SK-N-SH treated with all-trans-retinoic acid at 6 μM for 48 hours (cell line): ENCODE measurements around the gene CCT3.

Source experiments
- ATAC-seq: fragments of 200-7000 bp; cut with Tn5 transposase; 3 replicates; pipeline ENCODE4 v1.9.1; 2020; ENCODE audit warnings: mild to moderate bottlenecking, moderate library complexity
- ARNTL ChIP-seq: fragments of 450-650 bp; formaldehyde crosslinking; IDR thresholded peaks from 2 replicates; pipeline ENCODE4 v1.5.0; 2020; ENCODE audit warnings: low read depth, mild to moderate bottlenecking, moderate library complexity, borderline replicate concordance
- BACH2 ChIP-seq: fragments of 250-450 bp; sonication (Bioruptor Pico); IDR thresholded peaks from 2 replicates; pipeline ENCODE4 v1.9.0; 2021; ENCODE audit warnings: mild to moderate bottlenecking, borderline replicate concordance
- CREB5 ChIP-seq: fragments of 250-450 bp; sonication (Bioruptor Pico); IDR thresholded peaks from 2 replicates; pipeline ENCODE4 v1.5.1; 2020; ENCODE audit warnings: low read depth, mild to moderate bottlenecking, moderate library complexity
- CSDC2 ChIP-seq: fragments of 250-450 bp; sonication (Bioruptor Pico); IDR thresholded peaks from 2 replicates; pipeline ENCODE4 v1.5.0; 2020; ENCODE audit warnings: mild to moderate bottlenecking, moderate library complexity
- CSRNP3 ChIP-seq: fragments of 250-450 bp; sonication (Bioruptor Pico); IDR thresholded peaks from 2 replicates; pipeline ENCODE4 v1.5.1; 2021; ENCODE audit warnings: mild to moderate bottlenecking, moderate library complexity
- ESRRG ChIP-seq: fragments of 250-450 bp; sonication (Bioruptor Pico); IDR thresholded peaks from 2 replicates; pipeline ENCODE4 v1.6.1; 2021; ENCODE audit warnings: mild to moderate bottlenecking
- GLIS3 ChIP-seq: fragments of 250-450 bp; sonication (Bioruptor Pico); IDR thresholded peaks from 2 replicates; pipeline ENCODE4 v1.5.0; 2020; ENCODE audit warnings: mild to moderate bottlenecking, moderate library complexity
- ISL1 ChIP-seq: fragments of 250-450 bp; sonication (Bioruptor Pico); IDR thresholded peaks from 2 replicates; pipeline ENCODE4 v2.1.2; 2022; ENCODE audit warnings: mild to moderate bottlenecking, moderate library complexity
- OSR1 ChIP-seq: fragments of 250-450 bp; sonication (Bioruptor Pico); IDR thresholded peaks from 2 replicates; pipeline ENCODE4 v1.8.0; 2022; ENCODE audit warnings: moderate library complexity, mild to moderate bottlenecking, inconsistent platforms
- PATZ1 ChIP-seq: fragments of 250-450 bp; sonication (Bioruptor Pico); IDR thresholded peaks from 2 replicates; pipeline ENCODE4 v1.8.0; 2020; ENCODE audit warnings: mild to moderate bottlenecking, moderate library complexity, borderline replicate concordance
- POU6F1 ChIP-seq: fragments of 250-450 bp; sonication (Bioruptor Pico); IDR thresholded peaks from 2 replicates; pipeline ENCODE4 v1.8.0; 2021; ENCODE audit warnings: low read depth, mild to moderate bottlenecking, moderate library complexity, borderline replicate concordance
- PPARA ChIP-seq: fragments of 250-450 bp; sonication (Bioruptor Pico); IDR thresholded peaks from 2 replicates; pipeline ENCODE4 v1.5.0; 2020; ENCODE audit warnings: mild to moderate bottlenecking, borderline replicate concordance
- TCF4 ChIP-seq: fragments of 250-450 bp; sonication (Bioruptor Pico); IDR thresholded peaks from 2 replicates; pipeline ENCODE4 v1.8.0; 2021; ENCODE audit warnings: mild to moderate bottlenecking, moderate library complexity, borderline replicate concordance
- TOX ChIP-seq: fragments of 250-450 bp; sonication (Bioruptor Pico); IDR thresholded peaks from 2 replicates; pipeline ENCODE4 v1.8.0; 2021; ENCODE audit warnings: mild to moderate bottlenecking, moderate library complexity, borderline replicate concordance
- TSHZ2 ChIP-seq: fragments of 250-450 bp; sonication (Bioruptor Pico); IDR thresholded peaks from 2 replicates; pipeline ENCODE4 v1.5.0; 2020; ENCODE audit warnings: mild to moderate bottlenecking, moderate library complexity
- ZC3H10 ChIP-seq: fragments of 250-450 bp; sonication (Bioruptor Pico); IDR thresholded peaks from 2 replicates; pipeline ENCODE4 v1.5.1; 2021; ENCODE audit warnings: mild to moderate bottlenecking, moderate library complexity
- ZFP3 ChIP-seq: fragments of 250-450 bp; sonication (Bioruptor Pico); IDR thresholded peaks from 2 replicates; pipeline ENCODE4 v1.5.0; 2020; ENCODE audit warnings: mild to moderate bottlenecking, moderate library complexity
- ZNF565 ChIP-seq: fragments of 450-650 bp; formaldehyde crosslinking; conservative IDR thresholded peaks from 2 replicates; pipeline ENCODE4 v1.5.0; 2020; ENCODE audit warnings: low read depth, mild to moderate bottlenecking, moderate library complexity
- ZNF70 ChIP-seq: fragments of 450-650 bp; formaldehyde crosslinking; IDR thresholded peaks from 2 replicates; pipeline ENCODE4 v1.5.0; 2020; ENCODE audit warnings: mild to moderate bottlenecking, moderate library complexity
- ZNF8 ChIP-seq: fragments of 450-650 bp; formaldehyde crosslinking; IDR thresholded peaks from 2 replicates; pipeline ENCODE4 v1.5.0; 2020; ENCODE audit warnings: mild to moderate bottlenecking, moderate library complexity

The CCT3 gene

GRCh38 chr1:156367383-156368156 lies 29.5 kb upstream of the CCT3 start:
- TF ChIP-seq TCF4 (CRISPR knock-in tag) (no peak), ZNF70 (peak; percentile 85), BACH2 (CRISPR knock-in tag) (no peak), ARNTL (no peak), CSDC2 (no peak)
- ATAC-seq = no peak; the same call in 2 of the 3 replicates

- TF ChIP-seq ZNF565 (CRISPR knock-in tag) (no peak), ARNTL (no peak), ZNF70 (no peak), ZNF8 (no peak), ISL1 (no peak), GLIS3 (CRISPR knock-in tag) (no peak), POU6F1 (CRISPR knock-in tag) (no peak), CSRNP3 (CRISPR knock-in tag) (no peak), TCF4 (CRISPR knock-in tag) (no peak), TSHZ2 (CRISPR knock-in tag) (no peak), ESRRG (CRISPR knock-in tag) (no peak), ZFP3 (CRISPR knock-in tag) (no peak), BACH2 (CRISPR knock-in tag) (no peak), OSR1 (no peak), PATZ1 (CRISPR knock-in tag) (no peak), CSDC2 (no peak), PPARA (CRISPR knock-in tag) (no peak), CREB5 (CRISPR knock-in tag) (no peak), TOX (CRISPR knock-in tag) (no peak)
- ATAC-seq = no peak
Observed at GRCh38 chr1:156366378-156367166, 28.5 kb upstream of the CCT3 start.

GRCh38 chr1:156365754-156366153 lies 27.7 kb upstream of the CCT3 start:
- ATAC-seq = no peak

More at GRCh38 chr1:156365754-156366153, 27.7 kb upstream of the CCT3 start:
- TF ChIP-seq ZNF565 (CRISPR knock-in tag) = no peak
- TF ChIP-seq ZC3H10 (CRISPR knock-in tag) = no peak
- TF ChIP-seq CSDC2 = no peak
- no peak for TF ChIP-seq ZFP3 (CRISPR knock-in tag)
- no peak for TF ChIP-seq PPARA (CRISPR knock-in tag)
- TF ChIP-seq OSR1 = no peak
- TF ChIP-seq PATZ1 (CRISPR knock-in tag) = no peak
- no peak for TF ChIP-seq GLIS3 (CRISPR knock-in tag)
- no peak for TF ChIP-seq ZNF8
- TF ChIP-seq ESRRG (CRISPR knock-in tag) = no peak
- TF ChIP-seq TCF4 (CRISPR knock-in tag) = no peak
- TF ChIP-seq ARNTL = no peak
